Skin of body (tissue), 2 donors: ENCODE results near the gene ABCC1. TPM values are rescaled to one million over a fixed set of nuclear protein-coding genes. Genes with fewer than 3 reads are reported as not detected.
"Not testable (repeated sequence)": the region's sequence is repeated elsewhere in the genome, so short reads cannot be mapped to it uniquely, and the experiment has no call there.

Source experiments
- DNase-seq: peaks from one replicate; lab custom pipeline; 2025; lab: John Stamatoyannopoulos, UW
- total RNA-seq: library from RNA; depleted of rRNA; stranded (reverse); fragments of >200 nt; gene quantifications from one replicate; pipeline ENCODE4 v1.2.3, GENCODE V29; 2014

ABCC1 gene
- 20.4 TPM for total RNA-seq

- no peak for DNase-seq
Measured at GRCh38 chr16:15949210-15950160, at the start of gene ABCC1. TSS of gene ABCC1 (plus strand) at chr16:15949616. CDS start at chr16:15949752, 136 bp downstream.

- no peak for DNase-seq
Measured at GRCh38 chr16:15900357-15900756, 49.1 kb upstream of the ABCC1 start.

- DNase-seq, result no peak
Measured at GRCh38 chr16:15900901-15901500, 48.4 kb upstream of the ABCC1 start.

- no peak for DNase-seq
Measured at GRCh38 chr16:15903960-15904359, 45.5 kb upstream of the ABCC1 start.

GRCh38 chr16:15906439-15906838 lies 43.0 kb upstream of the ABCC1 start:
- DNase-seq, result no peak

- DNase-seq, result no peak
Measured at GRCh38 chr16:15907863-15908478, 41.4 kb upstream of the ABCC1 start.

- no peak for DNase-seq
Measured at GRCh38 chr16:15911198-15911597, 38.2 kb upstream of the ABCC1 start.

- DNase-seq, result no peak
Measured at GRCh38 chr16:15913046-15913698, 36.2 kb upstream of the ABCC1 start.

GRCh38 chr16:15915555-15916081 lies 33.8 kb upstream of the ABCC1 start:
- DNase-seq, result no peak

- no peak for DNase-seq
Measured at GRCh38 chr16:15916323-15916722, 33.1 kb upstream of the ABCC1 start.

- not testable (repeated sequence) for DNase-seq
Measured at GRCh38 chr16:15918314-15918713, 31.1 kb upstream of the ABCC1 start.

- no peak for DNase-seq
Measured at GRCh38 chr16:15919331-15919730, 30.1 kb upstream of the ABCC1 start.

GRCh38 chr16:15924996-15925395 lies 24.4 kb upstream of the ABCC1 start:
- no peak for DNase-seq

- DNase-seq, result no peak
Measured at GRCh38 chr16:15925631-15926030, 23.8 kb upstream of the ABCC1 start.

- no peak for DNase-seq
Measured at GRCh38 chr16:15928261-15929104, 20.9 kb upstream of the ABCC1 start.

- no peak for DNase-seq
Measured at GRCh38 chr16:15932939-15933338, 16.5 kb upstream of the ABCC1 start.

GRCh38 chr16:15933781-15934180 lies 15.6 kb upstream of the ABCC1 start:
- DNase-seq, result no peak

- DNase-seq, result no peak
Measured at GRCh38 chr16:15934991-15935390, 14.4 kb upstream of the ABCC1 start.

GRCh38 chr16:15936809-15937208 lies 12.6 kb upstream of the ABCC1 start:
- DNase-seq, result not testable (repeated sequence)

- DNase-seq, result no peak
Measured at GRCh38 chr16:15942931-15943690, 6.3 kb upstream of the ABCC1 start.
